Measurements from ENCODE around the gene SLC6A15.

The SLC6A15 gene

GRCh38 chr12:84860718-84861117 is 51.9 kb downstream of the SLC6A15 start:
- no peak overlapping the region for H3K4me3 ChIP-seq (ENCODE audit: insufficient read depth in 1 of 2, low read depth in 1 of 2, low read length in 2 of 2)
- no peak overlapping the region for H3K9ac ChIP-seq (ENCODE audit: low read length)
- no peak overlapping the region for H3K18ac ChIP-seq (ENCODE audit: low read depth in 1 of 2, low read length in 2 of 2)
- H3K4me2 ChIP-seq (ENCODE audit: low read length, poor library complexity, severe bottlenecking) = no peak overlapping the region
- no peaks in the 10 kb centered on the region for H3K9me3 ChIP-seq (ENCODE audit: control insufficient read depth, low read length)
- no peak overlapping the region for H3K14ac ChIP-seq (ENCODE audit: low read length in 2 of 2)
- no peak overlapping the region for H3K27ac ChIP-seq (ENCODE audit: low read length, poor library complexity, severe bottlenecking)
- H4K91ac ChIP-seq (ENCODE audit: low read length) = no peak overlapping the region
- H2BK5ac ChIP-seq (ENCODE audit: low read depth, low read length, poor library complexity, severe bottlenecking) = no peak overlapping the region
- no peak overlapping the region for H2BK15ac ChIP-seq (ENCODE audit: low read depth, poor library complexity, severe bottlenecking)
- no peak for DNase-seq
- no peak overlapping the region for H4K8ac ChIP-seq (ENCODE audit: low read length)
- no peak overlapping the region for H3K4ac ChIP-seq (ENCODE audit: low read depth in 1 of 2, low read length in 2 of 2)
- no peak overlapping the region for H2BK120ac ChIP-seq (ENCODE audit: low read depth, low read length)
- no peak overlapping the region for H2BK12ac ChIP-seq (ENCODE audit: low read length in 2 of 2)
- no peak overlapping the region for H3K23ac ChIP-seq (ENCODE audit: low read length in 2 of 2)
- H3K36me3 ChIP-seq (ENCODE audit: control insufficient read depth in 1 of 2, insufficient read depth in 2 of 2, low read depth in 1 of 2, low read length in 2 of 2) = peaks cover 0 to 72% of the 10 kb centered on the region in 2 experiments
- H3K79me1 ChIP-seq (replicated peaks; ENCODE audit: low read length, poor library complexity, severe bottlenecking) = no peaks in the 10 kb centered on the region
- H3K27me3 ChIP-seq (ENCODE audit: control insufficient read depth in 1 of 2, insufficient read depth in 1 of 2, low read length in 2 of 2) = no peaks in the 10 kb centered on the region
- H2AFZ ChIP-seq (ENCODE audit: low read depth, low read length) = no peak overlapping the region
- no peak overlapping the region for H2AK5ac ChIP-seq (ENCODE audit: low read length, severe bottlenecking)
- WGBS = 91% methylated on average over 1 of the region's 2 CpGs
- H3K4me1 ChIP-seq (ENCODE audit: control insufficient read depth, insufficient read depth, low read depth, low read length) = no peaks in the 10 kb centered on the region

- no peak overlapping the region for H3K4me2 ChIP-seq (ENCODE audit: low read length, poor library complexity, severe bottlenecking)
- H3K14ac ChIP-seq (ENCODE audit: low read length in 2 of 2) = no peak overlapping the region
- H3K4ac ChIP-seq (ENCODE audit: low read depth in 1 of 2, low read length in 2 of 2) = no peak overlapping the region
- H3K27me3 ChIP-seq (ENCODE audit: control insufficient read depth in 1 of 2, insufficient read depth in 1 of 2, low read length in 2 of 2) = no peaks in the 10 kb centered on the region
- no peak overlapping the region for H3K27ac ChIP-seq (ENCODE audit: low read length, poor library complexity, severe bottlenecking)
- no peak overlapping the region for H2BK15ac ChIP-seq (ENCODE audit: low read depth, poor library complexity, severe bottlenecking)
- H4K91ac ChIP-seq (ENCODE audit: low read length) = no peak overlapping the region
- H3K36me3 ChIP-seq (ENCODE audit: control insufficient read depth in 1 of 2, insufficient read depth in 2 of 2, low read depth in 1 of 2, low read length in 2 of 2) = peaks cover 0 to 57% of the 10 kb centered on the region in 2 experiments
- DNase-seq = no peak
- WGBS = 57% methylated on average over 1 of the region's 2 CpGs
- no peaks in the 10 kb centered on the region for H3K4me1 ChIP-seq (ENCODE audit: control insufficient read depth, insufficient read depth, low read depth, low read length)
- no peaks in the 10 kb centered on the region for H3K79me1 ChIP-seq (replicated peaks; ENCODE audit: low read length, poor library complexity, severe bottlenecking)
- H2BK5ac ChIP-seq (ENCODE audit: low read depth, low read length, poor library complexity, severe bottlenecking) = no peak overlapping the region
- H4K8ac ChIP-seq (ENCODE audit: low read length) = no peak overlapping the region
- no peaks in the 10 kb centered on the region for H3K9me3 ChIP-seq (ENCODE audit: control insufficient read depth, low read length)
- no peak overlapping the region for H2AFZ ChIP-seq (ENCODE audit: low read depth, low read length)
- no peak overlapping the region for H3K18ac ChIP-seq (ENCODE audit: low read depth in 1 of 2, low read length in 2 of 2)
- H2BK12ac ChIP-seq (ENCODE audit: low read length in 2 of 2) = no peak overlapping the region
- no peak overlapping the region for H3K4me3 ChIP-seq (ENCODE audit: insufficient read depth in 1 of 2, low read depth in 1 of 2, low read length in 2 of 2)
- no peak overlapping the region for H2AK5ac ChIP-seq (ENCODE audit: low read length, severe bottlenecking)
- H2BK120ac ChIP-seq (ENCODE audit: low read depth, low read length) = no peak overlapping the region
- no peak overlapping the region for H3K9ac ChIP-seq (ENCODE audit: low read length)
- H3K23ac ChIP-seq (ENCODE audit: low read length in 2 of 2) = no peak overlapping the region
Observed at GRCh38 chr12:84858796-84859195, 53.8 kb downstream of the SLC6A15 start.

- Histone ChIP-seq H3K27me3 (ENCODE audit: control insufficient read depth in 1 of 2, insufficient read depth in 1 of 2, low read length in 2 of 2) (no peaks in the 10 kb centered on the region), H2BK15ac (ENCODE audit: low read depth, poor library complexity, severe bottlenecking) (no peak overlapping the region), H3K4ac (ENCODE audit: low read depth in 1 of 2, low read length in 2 of 2) (no peak overlapping the region), H3K9ac (ENCODE audit: low read length) (no peak overlapping the region), H2AFZ (ENCODE audit: low read depth, low read length) (no peak overlapping the region), H3K4me1 (ENCODE audit: control insufficient read depth, insufficient read depth, low read depth, low read length) (no peaks in the 10 kb centered on the region), H3K36me3 (ENCODE audit: control insufficient read depth in 1 of 2, insufficient read depth in 2 of 2, low read depth in 1 of 2, low read length in 2 of 2) (peaks cover 0 to 47% of the 10 kb centered on the region in 2 experiments), H3K4me3 (ENCODE audit: insufficient read depth in 1 of 2, low read depth in 1 of 2, low read length in 2 of 2) (no peak overlapping the region), H2BK12ac (ENCODE audit: low read length in 2 of 2) (no peak overlapping the region), H3K18ac (ENCODE audit: low read depth in 1 of 2, low read length in 2 of 2) (no peak overlapping the region), H3K79me1 (replicated peaks; ENCODE audit: low read length, poor library complexity, severe bottlenecking) (no peaks in the 10 kb centered on the region), H3K9me3 (ENCODE audit: control insufficient read depth, low read length) (no peaks in the 10 kb centered on the region), H2BK5ac (ENCODE audit: low read depth, low read length, poor library complexity, severe bottlenecking) (no peak overlapping the region), H3K23ac (ENCODE audit: low read length in 2 of 2) (no peak overlapping the region), H4K8ac (ENCODE audit: low read length) (no peak overlapping the region), H4K91ac (ENCODE audit: low read length) (no peak overlapping the region), H3K4me2 (ENCODE audit: low read length, poor library complexity, severe bottlenecking) (no peak overlapping the region), H3K27ac (ENCODE audit: low read length, poor library complexity, severe bottlenecking) (no peak overlapping the region), H2BK120ac (ENCODE audit: low read depth, low read length) (no peak overlapping the region), H2AK5ac (ENCODE audit: low read length, severe bottlenecking) (no peak overlapping the region), H3K14ac (ENCODE audit: low read length in 2 of 2) (no peak overlapping the region)
- DNase-seq = no peak
- 97% methylated on average over 2 of the region's 2 CpGs for WGBS
Observed at GRCh38 chr12:84857525-84858208, 54.9 kb downstream of the SLC6A15 start.

GRCh38 chr12:84856156-84856900 is 56.3 kb downstream of the SLC6A15 start:
- Histone ChIP-seq H3K4ac (ENCODE audit: low read depth in 1 of 2, low read length in 2 of 2) (no peak overlapping the region), H3K9ac (ENCODE audit: low read length) (peak overlapping the region; percentile 42), H3K79me1 (replicated peaks; ENCODE audit: low read length, poor library complexity, severe bottlenecking) (no peaks in the 10 kb centered on the region), H2BK5ac (ENCODE audit: low read depth, low read length, poor library complexity, severe bottlenecking) (no peak overlapping the region), H3K36me3 (ENCODE audit: control insufficient read depth in 1 of 2, insufficient read depth in 2 of 2, low read depth in 1 of 2, low read length in 2 of 2) (peaks cover 0 to 34% of the 10 kb centered on the region in 2 experiments), H3K23ac (ENCODE audit: low read length in 2 of 2) (no peak overlapping the region), H3K4me1 (ENCODE audit: control insufficient read depth, insufficient read depth, low read depth, low read length) (no peaks in the 10 kb centered on the region), H3K27me3 (ENCODE audit: control insufficient read depth in 1 of 2, insufficient read depth in 1 of 2, low read length in 2 of 2) (no peaks in the 10 kb centered on the region), H3K14ac (ENCODE audit: low read length in 2 of 2) (no peak overlapping the region), H2BK120ac (ENCODE audit: low read depth, low read length) (no peak overlapping the region), H3K9me3 (ENCODE audit: control insufficient read depth, low read length) (peaks cover 5% of the 10 kb centered on the region), H3K18ac (ENCODE audit: low read depth in 1 of 2, low read length in 2 of 2) (no peak overlapping the region), H2AK5ac (ENCODE audit: low read length, severe bottlenecking) (no peak overlapping the region), H3K4me2 (ENCODE audit: low read length, poor library complexity, severe bottlenecking) (no peak overlapping the region), H3K4me3 (ENCODE audit: insufficient read depth in 1 of 2, low read depth in 1 of 2, low read length in 2 of 2) (no peak overlapping the region), H4K8ac (ENCODE audit: low read length) (no peak overlapping the region), H2BK15ac (ENCODE audit: low read depth, poor library complexity, severe bottlenecking) (peak overlapping the region; percentile 80), H3K27ac (ENCODE audit: low read length, poor library complexity, severe bottlenecking) (no peak overlapping the region), H2AFZ (ENCODE audit: low read depth, low read length) (no peak overlapping the region), H4K91ac (ENCODE audit: low read length) (no peak overlapping the region), H2BK12ac (ENCODE audit: low read length in 2 of 2) (peak overlapping the region in 1 of 2 experiments; percentile 50)
- 83% methylated on average over 1 of the region's 1 CpG for WGBS
- DNase-seq = peak; percentile 6

Data from mesenchymal stem cell (in vitro differentiated cells and primary cell).